Pancreas (tissue), 10 donors: ENCODE measurements around the gene TMEM252. TPM values are rescaled to one million over a fixed set of nuclear protein-coding genes. Genes with fewer than 3 reads are reported as not detected.
A peak's percentile ranks its signal among the peaks of the same experiment; 100 is the strongest.

Experiments used
- ATAC-seq, 4 donors: fragments of 200-7000 bp; cut with Tn5 transposase; one replicate each; pipeline versions ENCODE4 v1.8.0 to v1.9.1; 2020; ENCODE audit warnings: mild to moderate bottlenecking in 4 of 4, moderate library complexity in 4 of 4
- DNase-seq, 6 donors: peaks; one replicate each; pipeline ENCODE4 v3.0.0-alpha.2; 2020
- FAIRE-seq: peaks from 2 replicates; lab custom pipeline; 2012; peaks lifted over from hg19 to GRCh38; lab: Jason Lieb, UNC
- H3K27ac ChIP-seq, 4 donors: fragments of 200-600 bp; sonication (generic); 1 replicate in 3 of 4; 2 replicates in 1 of 4; pipeline versions ENCODE4 v1.5.0 to v1.8.0; 2020
- H3K27me3 ChIP-seq, 4 donors: fragments of 200-600 bp; one replicate each; pipeline ENCODE4 v1.8.0; 2021
- H3K36me3 ChIP-seq, 3 donors: fragments of 200-600 bp; sonication (generic) in 1 of 3; one replicate each; pipeline versions ENCODE4 v1.5.0 to v1.8.0; 2020 to 2021
- H3K4me1 ChIP-seq, 3 donors: fragments of 200-600 bp; one replicate each; pipeline ENCODE4 v1.8.0; 2021
- H3K4me3 ChIP-seq, 4 donors: fragments of 200-600 bp; sonication (generic) in 2 of 4; one replicate each; pipeline versions ENCODE4 v1.5.0 to v1.8.0; 2020 to 2021
- H3K9me3 ChIP-seq, 4 donors: fragments of 200-600 bp; one replicate each; pipeline ENCODE4 v1.8.0; 2021
- WGBS, 2 donors: extraction: QIAGEN DNeasy Blood & Tissue Kit; methylation state at CpG; one replicate each; pipeline ENCODE4 v1.1.7; 2013; 5-methylcytosine and 5-hydroxymethylcytosine counted together
- intact Hi-C, 3 donors: fragments of 100-400 bp; cut with DNase I; formaldehyde crosslinking; loops; one replicate each; pipeline versions ENCODE4 v1.11.1 to v1.14.2; 2022
- polyA plus RNA-seq, 2 donors: library from polyadenylated mRNA; stranded (reverse); fragments of 200-250 nt; gene quantifications; one replicate each; pipeline ENCODE4 v1.2.3, GENCODE V29; 2013
- total RNA-seq, 6 donors: library from RNA; stranded (reverse); fragmentation: NEBNext Ultra II Directional in 4 of 6; extraction: Animal tissue kit (Norgen Biotek cat#: 25700) in 4 of 6; gene quantifications; one replicate each; pipeline versions ENCODE4 v1.2.1 to v1.2.4, GENCODE V29; 2021 to 2023
- TF ChIP-seq, protein P1 (sequence below), 4 donors: fragments of 200-600 bp; sonication (generic) in 3 of 4; IDR thresholded peaks; one replicate each; pipeline versions ENCODE4 v1.5.0 to v1.8.0; 2021; ENCODE audit warnings: antibody characterized with exemption in 4 of 4
- donor health status: healthy with polysubstance abuse.
- donor health status: DM: no; HTN: no; CAD: no; lungs with moderate emphysema.
- donor health status: DM: no; HTN: no; CAD: no.
- donor health status: control.
- donor health status: control.
- donor health status: Bipolar disorder and iron deficiency.
- donor health status: DM: yes; HTN: yes; CAD: no.
- donor health status: DM: no; HTN: no; CAD: no.
- donor health status: DM: no; HTN: no; CAD: no.
- donor health status: DM: yes; HTN: yes; CAD: no.

TMEM252 gene
- total RNA-seq (not detected), polyA plus RNA-seq (not detected)

GRCh38 chr9:68540712-68541535, at the start of gene TMEM252:
Gene TMEM252, minus strand, starts transcription at chr9:68540883. Its CDS starts 69 bp downstream, at chr9:68540814.
- ATAC-seq (peak in 2 of 4 donors; percentile 11 to 36), DNase-seq (no peak), FAIRE-seq (no peak)
- intact Hi-C loops = no loop called here
- no peak within 1 kb of the TSS for H3K27ac ChIP-seq
- H3K36me3 ChIP-seq = no peaks in the 10 kb centered on the region
- TF ChIP-seq, protein P1, sequence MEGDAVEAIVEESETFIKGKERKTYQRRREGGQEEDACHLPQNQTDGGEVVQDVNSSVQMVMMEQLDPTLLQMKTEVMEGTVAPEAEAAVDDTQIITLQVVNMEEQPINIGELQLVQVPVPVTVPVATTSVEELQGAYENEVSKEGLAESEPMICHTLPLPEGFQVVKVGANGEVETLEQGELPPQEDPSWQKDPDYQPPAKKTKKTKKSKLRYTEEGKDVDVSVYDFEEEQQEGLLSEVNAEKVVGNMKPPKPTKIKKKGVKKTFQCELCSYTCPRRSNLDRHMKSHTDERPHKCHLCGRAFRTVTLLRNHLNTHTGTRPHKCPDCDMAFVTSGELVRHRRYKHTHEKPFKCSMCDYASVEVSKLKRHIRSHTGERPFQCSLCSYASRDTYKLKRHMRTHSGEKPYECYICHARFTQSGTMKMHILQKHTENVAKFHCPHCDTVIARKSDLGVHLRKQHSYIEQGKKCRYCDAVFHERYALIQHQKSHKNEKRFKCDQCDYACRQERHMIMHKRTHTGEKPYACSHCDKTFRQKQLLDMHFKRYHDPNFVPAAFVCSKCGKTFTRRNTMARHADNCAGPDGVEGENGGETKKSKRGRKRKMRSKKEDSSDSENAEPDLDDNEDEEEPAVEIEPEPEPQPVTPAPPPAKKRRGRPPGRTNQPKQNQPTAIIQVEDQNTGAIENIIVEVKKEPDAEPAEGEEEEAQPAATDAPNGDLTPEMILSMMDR (IDR thresholded peaks at IDR 0.05) = no peak
- H3K4me3 ChIP-seq = no peak within 1 kb of the TSS
- no peaks in the 10 kb centered on the region for H3K27me3 ChIP-seq
- WGBS, 2 donors = 30% methylated on average over 8 of the region's 8 CpGs
- no peaks in the 10 kb centered on the region for H3K4me1 ChIP-seq
- H3K9me3 ChIP-seq = no peaks in the 10 kb centered on the region

DNA sequence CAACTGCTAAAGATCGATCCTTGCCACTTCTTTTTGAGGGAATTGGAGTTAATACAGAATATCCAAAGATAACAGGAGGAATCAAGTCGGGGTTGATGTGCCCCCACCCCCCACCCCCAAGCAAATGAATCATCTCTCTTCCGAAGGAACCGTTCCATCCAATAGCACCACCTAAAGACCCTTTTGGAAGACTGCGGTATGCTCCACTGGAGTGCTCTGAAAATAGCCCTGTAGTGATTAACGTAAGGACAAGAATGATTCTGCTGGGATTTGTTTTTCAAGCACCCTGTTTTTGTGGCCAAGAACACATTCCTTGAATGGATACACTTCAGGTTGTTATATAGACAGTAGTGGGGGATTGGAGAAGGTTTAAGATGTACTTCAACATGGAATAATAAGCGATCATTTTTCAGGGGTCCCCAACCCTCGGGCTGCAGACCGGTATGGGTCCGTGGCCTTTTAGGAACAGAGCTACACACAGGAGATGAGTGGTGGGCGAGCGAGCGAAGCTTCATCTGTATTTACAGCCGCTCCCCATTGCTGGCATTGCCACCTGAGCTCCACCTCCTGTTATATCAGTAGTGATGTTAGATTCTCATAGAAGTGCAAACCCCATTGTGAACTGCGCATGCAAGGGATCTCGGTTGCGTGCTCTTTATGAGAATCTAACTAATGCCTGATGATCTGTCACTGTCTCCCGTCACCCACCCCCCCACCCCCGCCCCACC, 44.5 kb upstream of the TMEM252 start:
- H3K4me3 ChIP-seq = no peak overlapping the region
- no peak for DNase-seq
- TF ChIP-seq, protein P1 (IDR thresholded peaks at IDR 0.05) = no peak
- intact Hi-C loops = loop anchor here in 2 of 3 donors (10.0 kb wide), 1 partner anchor 420 kb away; no protein-coding TSS in a partner anchor
- no peaks in the 10 kb centered on the region for H3K9me3 ChIP-seq
- no peaks in the 10 kb centered on the region for H3K4me1 ChIP-seq
- 54 to 67% methylated on average over 19 of the region's 19 CpGs for WGBS, 2 donors
- ATAC-seq = no peak
- H3K36me3 ChIP-seq = no peaks in the 10 kb centered on the region
- H3K27me3 ChIP-seq = no peaks in the 10 kb centered on the region
- no peak overlapping the region for H3K27ac ChIP-seq
- no peak for FAIRE-seq

- DNase-seq (peak; percentile 78 to 85 (median 84)), FAIRE-seq (peak; percentile 82), ATAC-seq (peak; percentile 99 to 100 (median 100))
- Histone ChIP-seq H3K36me3 (no peaks in the 10 kb centered on the region), H3K27ac (no peak overlapping the region), H3K27me3 (no peaks in the 10 kb centered on the region), H3K4me3 (no peak overlapping the region), H3K9me3 (no peaks in the 10 kb centered on the region), H3K4me1 (no peaks in the 10 kb centered on the region)
- 22 to 28% methylated on average over 16 of the region's 16 CpGs for WGBS, 2 donors
- TF ChIP-seq, protein P1 (IDR thresholded peaks at IDR 0.05) = peak; percentile 97 to 100 (median 99)
- intact Hi-C loops = loop anchor here (5.0 to 10.0 kb wide), 2 partner anchors 418 to 420 kb away; no protein-coding TSS in a partner anchor
Measured at GRCh38 chr9:68584189-68585033, 43.7 kb upstream of the TMEM252 start.

DNA sequence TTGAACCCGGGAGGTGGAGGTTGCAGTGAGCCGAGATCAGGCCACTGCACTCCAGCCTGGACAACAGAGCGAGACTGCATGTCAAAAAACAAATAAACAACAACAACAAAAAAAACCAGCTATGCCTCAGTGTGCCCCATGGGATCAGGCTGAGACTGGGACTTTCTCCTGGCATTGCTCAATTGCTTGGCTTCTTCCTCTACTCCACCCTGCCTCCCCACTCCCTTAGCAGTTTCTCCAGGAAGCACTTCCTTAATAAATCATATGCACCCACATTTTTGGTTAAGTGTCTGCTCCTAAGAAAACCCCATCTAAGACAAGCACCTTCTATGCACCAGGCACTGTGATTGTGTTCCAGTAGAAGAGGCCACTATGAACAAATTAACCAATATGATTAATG, 41.0 kb upstream of the TMEM252 start:
- H3K27me3 ChIP-seq = no peaks in the 10 kb centered on the region
- H3K27ac ChIP-seq = no peak overlapping the region
- no peaks in the 10 kb centered on the region for H3K9me3 ChIP-seq
- intact Hi-C loops = loop anchor here (5.0 to 10.0 kb wide), 2 partner anchors 421 to 423 kb away; no protein-coding TSS in a partner anchor
- H3K4me1 ChIP-seq = no peaks in the 10 kb centered on the region
- 74 to 81% methylated on average over 3 of the region's 3 CpGs for WGBS, 2 donors
- TF ChIP-seq, protein P1 (IDR thresholded peaks at IDR 0.05) = no peak
- ATAC-seq (no peak), FAIRE-seq (no peak), DNase-seq (no peak)
- H3K36me3 ChIP-seq = no peaks in the 10 kb centered on the region
- no peak overlapping the region for H3K4me3 ChIP-seq
